GM12873 (cell line): ENCODE data around the gene RNF114.

Source experiments
- CTCF ChIP-seq: IDR thresholded peaks from 2 replicates; pipeline ENCODE4 v1.5.1; 2012; ENCODE audit warnings: low read depth, mild to moderate bottlenecking, moderate library complexity, low read length, control low read depth; ENCODE audit not compliant: insufficient read depth; ENCODE audit errors: missing control alignments

RNF114 gene

DNA sequence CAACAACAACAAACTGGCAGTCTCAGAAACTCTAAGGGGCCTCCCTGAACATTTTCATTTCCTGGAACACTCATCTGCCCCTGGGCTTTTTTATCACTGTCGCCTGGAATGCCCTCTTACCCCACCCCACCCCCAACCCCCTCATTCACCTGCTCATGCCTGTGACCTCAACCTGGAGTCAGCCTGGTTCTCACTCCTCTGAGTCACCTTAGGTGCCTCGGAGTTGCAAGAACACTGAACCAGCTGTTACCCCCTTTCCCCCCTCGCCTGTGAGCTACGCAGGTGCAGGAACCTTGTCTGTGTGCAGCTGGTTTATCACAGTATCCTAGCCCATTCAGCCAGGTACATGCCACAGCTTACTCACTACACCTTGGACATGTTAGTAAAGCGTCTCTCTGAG lies 33.7 kb downstream of the RNF114 start:
- no peak for TF ChIP-seq CTCF

DNA sequence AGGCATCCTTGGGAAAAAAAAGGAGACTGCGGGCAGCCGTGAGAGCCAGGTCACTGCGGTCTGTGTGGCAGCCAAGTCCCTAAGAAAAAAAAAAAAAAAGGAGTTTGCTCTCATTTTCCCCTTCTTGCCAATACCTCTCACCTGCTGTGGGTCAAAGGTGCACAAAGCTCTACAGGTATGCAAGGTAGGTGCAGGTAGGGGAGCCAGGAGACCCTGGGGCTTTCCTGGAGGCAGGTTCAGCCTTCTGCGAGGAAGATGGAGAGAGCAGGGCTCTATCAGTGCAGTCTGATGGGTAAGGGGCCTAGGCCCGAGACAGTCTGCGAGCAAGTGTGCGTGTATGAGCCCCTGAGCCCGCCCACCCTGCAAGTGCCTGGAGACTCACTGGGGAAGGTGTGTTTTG lies 34.3 kb downstream of the RNF114 start:
- TF ChIP-seq CTCF, result no peak

DNA sequence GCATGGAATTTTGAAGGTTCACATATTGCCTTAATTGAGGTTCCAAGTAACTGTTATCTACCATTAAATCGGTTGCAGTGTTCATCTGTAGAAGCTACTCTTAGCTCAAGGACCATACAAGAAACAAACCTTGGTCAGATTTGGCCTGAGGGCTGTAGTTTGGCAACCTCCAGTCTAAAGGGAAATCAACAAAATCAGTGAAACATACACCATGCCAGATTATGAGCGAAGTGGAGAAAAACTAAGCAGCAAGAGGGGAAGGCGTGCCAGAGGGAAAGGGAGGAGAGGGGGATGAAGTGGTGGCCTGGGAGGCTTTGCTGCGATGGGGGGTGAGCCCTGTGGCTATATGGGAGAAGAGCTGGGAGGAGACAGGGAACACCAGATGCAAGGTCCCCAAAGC lies 37.8 kb downstream of the RNF114 start:
- TF ChIP-seq CTCF, result no peak

DNA sequence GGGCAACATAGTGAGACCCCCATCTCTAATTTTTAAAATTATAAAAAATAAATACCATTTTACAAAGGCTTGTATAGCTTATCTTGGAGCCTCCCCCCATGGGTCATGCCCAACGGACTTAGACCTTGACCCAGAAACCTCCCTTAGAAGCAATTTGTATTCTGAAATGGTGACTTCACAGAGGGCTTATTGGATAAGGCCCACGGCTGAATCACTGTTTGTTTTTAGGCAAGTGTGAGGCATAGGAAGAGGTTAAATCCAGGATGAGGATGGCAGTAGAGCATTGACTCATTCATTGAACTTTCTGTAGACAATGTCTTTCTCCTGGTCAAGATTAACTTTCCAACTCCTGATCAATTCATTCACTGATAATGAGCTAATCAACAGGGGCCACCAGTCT lies 40.3 kb downstream of the RNF114 start:
- no peak for TF ChIP-seq CTCF

GRCh38 chr20:49978685-49979029 lies 42.5 kb downstream of the RNF114 start:
- no peak for TF ChIP-seq CTCF

DNA sequence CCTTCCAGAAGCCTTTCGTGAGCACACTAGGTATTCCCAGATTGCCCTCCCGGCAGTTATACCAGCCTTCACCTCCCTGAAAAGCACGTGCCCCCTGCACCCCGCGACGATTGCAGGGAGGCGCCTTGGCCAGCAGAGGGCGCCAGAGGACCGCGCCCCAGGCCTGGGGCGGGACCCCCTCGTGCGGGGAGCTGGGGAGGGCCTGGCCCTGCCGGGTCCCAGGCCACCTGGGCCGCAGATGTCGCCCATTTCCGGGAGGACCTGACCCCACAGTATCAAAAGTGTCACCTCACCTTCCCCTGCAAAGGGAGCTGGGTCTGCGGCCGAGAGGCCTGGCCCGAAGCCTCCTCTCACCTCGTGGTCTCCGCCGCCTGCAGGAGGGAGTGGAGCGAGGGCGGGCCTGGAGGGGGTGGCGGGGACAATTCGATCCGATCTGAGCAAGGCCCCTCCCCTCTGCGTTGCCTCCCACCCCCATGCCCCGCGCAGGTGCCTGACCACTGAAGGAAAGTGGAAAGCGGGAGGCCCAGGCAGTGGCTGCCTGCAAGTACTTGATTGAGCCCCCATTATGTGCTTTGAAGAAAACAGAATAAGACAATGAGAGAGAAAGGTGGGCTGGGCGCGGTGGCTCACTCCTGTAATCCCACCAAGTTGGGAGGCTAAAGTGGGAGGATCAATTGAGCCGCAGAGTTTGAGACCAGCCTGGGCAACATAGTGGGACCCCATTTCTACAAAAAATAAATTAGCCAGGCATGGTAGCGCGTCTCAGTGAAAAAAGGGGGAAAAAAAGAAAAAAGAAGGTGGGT lies 43.0 kb downstream of the RNF114 start:
- TF ChIP-seq CTCF, result peak; percentile 99

DNA sequence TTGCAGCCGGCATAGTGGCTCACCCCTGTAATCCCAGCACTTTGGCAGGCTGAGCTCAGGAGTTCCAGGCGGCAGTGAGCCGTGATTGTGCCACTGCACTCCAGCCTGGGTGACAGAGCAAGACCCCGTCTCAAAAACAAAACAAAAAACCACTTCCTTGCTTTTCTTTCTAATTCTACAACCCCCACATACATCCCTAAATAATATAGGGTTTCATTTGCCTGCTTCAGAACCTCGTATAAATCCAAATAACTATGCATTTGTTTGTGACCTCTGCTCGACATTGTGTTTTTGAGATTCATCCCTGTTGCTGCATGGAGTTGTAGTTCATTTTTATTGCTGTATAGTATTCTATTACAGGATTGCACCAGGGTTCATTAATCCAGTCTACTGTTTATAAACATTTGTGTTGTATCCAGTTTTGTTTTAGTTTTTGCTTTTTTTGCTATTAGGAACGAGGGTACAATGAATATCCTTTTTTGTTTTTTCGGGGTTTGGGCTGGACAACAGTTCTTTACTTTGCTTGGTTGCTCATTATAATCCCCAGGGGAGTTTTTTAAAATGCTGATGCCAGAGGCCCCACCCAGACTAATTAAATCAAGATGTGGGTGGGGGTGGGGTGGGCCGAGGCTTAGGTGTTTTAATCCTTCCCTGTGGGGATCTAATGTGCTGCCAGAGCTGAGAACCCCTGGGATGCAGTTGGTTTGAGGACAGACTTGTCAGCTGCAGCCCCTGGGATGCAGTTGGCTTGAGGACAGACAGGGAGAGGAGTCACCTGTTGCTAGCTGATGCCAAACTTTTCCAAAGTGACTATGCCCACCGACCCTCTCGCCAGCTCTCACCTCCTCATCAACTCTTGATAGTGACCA lies 44.2 kb downstream of the RNF114 start:
- no peak for TF ChIP-seq CTCF
